ENCODE measurements around the gene TP53AIP1.

TP53AIP1 gene

GRCh38 chr11:128942272-128942612 lies 429 bp downstream of the TP53AIP1 start:
- no peak for DNase-seq

GRCh38 chr11:128941573-128942271 lies 949 bp downstream of the TP53AIP1 start:
- DNase-seq = no peak

GRCh38 chr11:128941110-128941509 lies 1.6 kb downstream of the TP53AIP1 start:
- no peak for DNase-seq

GRCh38 chr11:128940603-128941002 lies 2.1 kb downstream of the TP53AIP1 start:
- DNase-seq = no peak

- no peak for DNase-seq
Observed at GRCh38 chr11:128940156-128940555, 2.5 kb downstream of the TP53AIP1 start.

GRCh38 chr11:128939591-128939990 lies 3.1 kb downstream of the TP53AIP1 start:
- no peak for DNase-seq

GRCh38 chr11:128938156-128938885 lies 4.3 kb downstream of the TP53AIP1 start:
- DNase-seq = no peak

- DNase-seq = no peak
Observed at GRCh38 chr11:128937480-128937879, 5.2 kb downstream of the TP53AIP1 start.

GRCh38 chr11:128936606-128937251 lies 5.9 kb downstream of the TP53AIP1 start:
- DNase-seq = no peak

- DNase-seq = no peak
Observed at GRCh38 chr11:128934926-128935325, 7.7 kb downstream of the TP53AIP1 start.

GRCh38 chr11:128934351-128934750 lies 8.3 kb downstream of the TP53AIP1 start:
- no peak for DNase-seq

- DNase-seq = no peak
Observed at GRCh38 chr11:128933481-128934178, 9.0 kb downstream of the TP53AIP1 start.

GRCh38 chr11:128931668-128932067 lies 11.0 kb downstream of the TP53AIP1 start:
- DNase-seq = no peak

GRCh38 chr11:128931066-128931465 lies 11.6 kb downstream of the TP53AIP1 start:
- no peak for DNase-seq

- DNase-seq = no peak
Observed at GRCh38 chr11:128929991-128930390, 12.7 kb downstream of the TP53AIP1 start.

GRCh38 chr11:128929468-128929867 lies 13.2 kb downstream of the TP53AIP1 start:
- DNase-seq = no peak

- DNase-seq = no peak
Observed at GRCh38 chr11:128928400-128928799, 14.3 kb downstream of the TP53AIP1 start.

- DNase-seq = no peak
Observed at GRCh38 chr11:128927683-128928336, 14.9 kb downstream of the TP53AIP1 start.

GRCh38 chr11:128927108-128927461 lies 15.6 kb downstream of the TP53AIP1 start:
- no peak for DNase-seq

- no peak for DNase-seq
Observed at GRCh38 chr11:128926437-128927107, 16.1 kb downstream of the TP53AIP1 start.

GRCh38 chr11:128926000-128926399 lies 16.7 kb downstream of the TP53AIP1 start:
- no peak for DNase-seq

- DNase-seq = no peak
Observed at GRCh38 chr11:128925250-128925600, 17.4 kb downstream of the TP53AIP1 start.
